ENCODE data around the gene SGSH.

The SGSH gene

GRCh38 chr17:80227666-80228065 lies 7.5 kb upstream of the SGSH start (continued):
- no peak for TF ChIP-seq ZNF70 (CRISPR knock-in tag; IDR thresholded peaks at IDR 0.05)

GRCh38 chr17:80227156-80227555 lies 7.0 kb upstream of the SGSH start:
- no peak for ATAC-seq
- TF ChIP-seq CSDC2 (CRISPR knock-in tag; IDR thresholded peaks at IDR 0.05) (no peak), SNAI2 (CRISPR knock-in tag; IDR thresholded peaks at IDR 0.05) (no peak), ZFP30 (CRISPR knock-in tag; IDR thresholded peaks at IDR 0.05) (no peak), CSRNP3 (CRISPR knock-in tag; IDR thresholded peaks at IDR 0.05) (no peak), ZNF70 (CRISPR knock-in tag; IDR thresholded peaks at IDR 0.05) (no peak), ESRRG (CRISPR knock-in tag; IDR thresholded peaks at IDR 0.05) (no peak), PATZ1 (CRISPR knock-in tag; IDR thresholded peaks at IDR 0.05; ENCODE audit: borderline replicate concordance) (no peak), ZC3H10 (CRISPR knock-in tag; IDR thresholded peaks at IDR 0.05) (no peak), ARNTL (CRISPR knock-in tag; IDR thresholded peaks at IDR 0.05; ENCODE audit: borderline replicate concordance, low read depth) (no peak), OSR1 (CRISPR knock-in tag; IDR thresholded peaks at IDR 0.05) (no peak), RARB (CRISPR knock-in tag; IDR thresholded peaks at IDR 0.05) (no peak), POU6F1 (CRISPR knock-in tag; IDR thresholded peaks at IDR 0.05; ENCODE audit: borderline replicate concordance, low read depth) (no peak)

- TF ChIP-seq ZC3H10 (CRISPR knock-in tag; IDR thresholded peaks at IDR 0.05) (no peak), POU6F1 (CRISPR knock-in tag; IDR thresholded peaks at IDR 0.05; ENCODE audit: borderline replicate concordance, low read depth) (no peak), CREB5 (CRISPR knock-in tag; IDR thresholded peaks at IDR 0.05; ENCODE audit: low read depth) (no peak), PATZ1 (CRISPR knock-in tag; IDR thresholded peaks at IDR 0.05; ENCODE audit: borderline replicate concordance) (no peak), PPARA (CRISPR knock-in tag; IDR thresholded peaks at IDR 0.05; ENCODE audit: borderline replicate concordance) (no peak)
- ATAC-seq, result no peak
These were observed 5.1 kb upstream of the SGSH start for GRCh38 chr17:80225230-80225629.

- TF ChIP-seq TCF4 (CRISPR knock-in tag; IDR thresholded peaks at IDR 0.05; ENCODE audit: borderline replicate concordance) (no peak), CSDC2 (CRISPR knock-in tag; IDR thresholded peaks at IDR 0.05) (no peak), ZNF70 (CRISPR knock-in tag; IDR thresholded peaks at IDR 0.05) (no peak), ZNF565 (CRISPR knock-in tag; conservative IDR thresholded peaks at IDR 0.05; ENCODE audit: low read depth) (no peak), ESRRG (CRISPR knock-in tag; IDR thresholded peaks at IDR 0.05) (no peak), ZC3H10 (CRISPR knock-in tag; IDR thresholded peaks at IDR 0.05) (no peak), ZNF8 (CRISPR knock-in tag; IDR thresholded peaks at IDR 0.05) (no peak), PATZ1 (CRISPR knock-in tag; IDR thresholded peaks at IDR 0.05; ENCODE audit: borderline replicate concordance) (no peak), TSHZ2 (CRISPR knock-in tag; IDR thresholded peaks at IDR 0.05) (no peak), PPARA (CRISPR knock-in tag; IDR thresholded peaks at IDR 0.05; ENCODE audit: borderline replicate concordance) (no peak), CSRNP3 (CRISPR knock-in tag; IDR thresholded peaks at IDR 0.05) (no peak), OSR1 (CRISPR knock-in tag; IDR thresholded peaks at IDR 0.05) (no peak), ZFP30 (CRISPR knock-in tag; IDR thresholded peaks at IDR 0.05) (no peak)
- no peak for ATAC-seq
These were observed 4.5 kb upstream of the SGSH start for GRCh38 chr17:80224683-80225082.

Measured in SK-N-SH treated with all-trans-retinoic acid at 6 μM for 48 hours (cell line).